GM23248 (cell line): ENCODE measurements around the gene CAPN7. TPM values are rescaled to one million over a fixed set of nuclear protein-coding genes. Genes with fewer than 3 reads are reported as not detected.

Experiments used
- DNase-seq: peaks from one replicate; pipeline ENCODE4 v3.0.0-alpha.2; 2015
- H2AFZ ChIP-seq: fragments of 200-600 bp; sonication (generic); 2 replicates; pipeline ENCODE4 v1.6.1; 2016; ENCODE audit warnings: antibody characterized with exemption
- H3F3A ChIP-seq: fragments of 200-600 bp; sonication (generic); 2 replicates; pipeline ENCODE4 v1.6.1; 2016; ENCODE audit warnings: mild to moderate bottlenecking, antibody characterized with exemption, mixed run types; ENCODE audit not compliant: insufficient read depth
- H3K27ac ChIP-seq: fragments of 200-600 bp; sonication (generic); 2 replicates; pipeline ENCODE4 v1.5.1; 2016; ENCODE audit warnings: mild to moderate bottlenecking
- H3K27me3 ChIP-seq: fragments of 200-600 bp; sonication (generic); replicated peaks from 2 replicates; pipeline ENCODE4 v1.6.1; 2016; ENCODE audit warnings: mild to moderate bottlenecking; ENCODE audit not compliant: insufficient read depth
- H3K36me3 ChIP-seq: fragments of 200-600 bp; sonication (generic); 2 replicates; pipeline ENCODE4 v1.6.1; 2016; ENCODE audit warnings: low read depth, mild to moderate bottlenecking
- H3K4me1 ChIP-seq: fragments of 200-600 bp; sonication (generic); 2 replicates; pipeline ENCODE4 v1.6.1; 2016; ENCODE audit warnings: mild to moderate bottlenecking; ENCODE audit not compliant: insufficient read depth
- H3K4me2 ChIP-seq: fragments of 200-600 bp; sonication (generic); one replicate; pipeline ENCODE4 v1.6.1; 2016; ENCODE audit warnings: mild to moderate bottlenecking; ENCODE audit not compliant: unreplicated experiment
- H3K4me3 ChIP-seq: fragments of 200-600 bp; sonication (generic); 2 replicates; pipeline ENCODE4 v1.5.1; 2016; ENCODE audit warnings: mild to moderate bottlenecking
- H3K79me2 ChIP-seq: fragments of 200-600 bp; sonication (generic); 2 replicates; pipeline ENCODE4 v1.6.1; 2016; ENCODE audit warnings: mild to moderate bottlenecking; ENCODE audit not compliant: insufficient read depth
- H3K9ac ChIP-seq: fragments of 200-600 bp; sonication (generic); 2 replicates; pipeline ENCODE4 v1.6.1; 2016; ENCODE audit warnings: mild to moderate bottlenecking
- H3K9me2 ChIP-seq: fragments of 200-600 bp; sonication (generic); 2 replicates; pipeline ENCODE4 v1.6.1; 2016; ENCODE audit warnings: mixed run types, mild to moderate bottlenecking, moderate library complexity; ENCODE audit not compliant: insufficient read depth
- H3K9me3 ChIP-seq: fragments of 200-600 bp; sonication (generic); one replicate; pipeline ENCODE4 v1.6.1; 2017; ENCODE audit warnings: low read depth
- H4K20me1 ChIP-seq: fragments of 200-600 bp; sonication (generic); 2 replicates; pipeline ENCODE4 v1.6.0; 2016; ENCODE audit not compliant: insufficient read depth
- EZH2 ChIP-seq: fragments of 200-600 bp; sonication (generic); IDR thresholded peaks from 2 replicates; pipeline ENCODE4 v1.6.1; 2018; ENCODE audit warnings: antibody characterized with exemption, mild to moderate bottlenecking; ENCODE audit not compliant: insufficient read depth, poor library complexity, severe bottlenecking
- EZH2phosphoT487 ChIP-seq: fragments of 200-600 bp; sonication (generic); IDR thresholded peaks from 2 replicates; pipeline ENCODE4 v1.6.1; 2018; ENCODE audit warnings: antibody characterized with exemption, moderate library complexity, mild to moderate bottlenecking, low read depth; ENCODE audit not compliant: insufficient read depth
- WGBS, 2 experiments: methylation state at CpG; one replicate each; pipeline ENCODE4 v1.1.6; 2015 to 2017; ENCODE audit warnings: low lambda C conversion rate in 2 of 2, low coverage in 1 of 2; ENCODE audit errors: missing lambda C conversion rate in 2 of 2; 5-methylcytosine and 5-hydroxymethylcytosine counted together
- in situ Hi-C: fragments of 300-500 bp; cut with MboI; formaldehyde crosslinking; loops from 2 replicates; pipeline ENCODE4 v1.15.0; 2020
- polyA plus RNA-seq: library from polyadenylated mRNA; unstranded; fragments of >200 nt; fragmentation: Nextera tagmentation; extraction: Ambion mirVana; gene quantifications from 2 replicates; pipeline ENCODE4 v1.2.1, GENCODE V29; 2016
- total RNA-seq: library from RNA; depleted of rRNA; stranded (reverse); fragments of >200 nt; shearing (Covaris generic); gene quantifications from 2 replicates; pipeline ENCODE4 v1.2.3, GENCODE V29; 2014

The CAPN7 gene
- total and polyA plus RNA-seq, 2 experiments from 2014 or later, result 21.3 to 38.3 TPM

- H3K36me3 ChIP-seq, result peaks cover 90% of the 10 kb centered on the region
- in situ Hi-C loops, result no loop called here
- H3K79me2 ChIP-seq, result no peaks in the 10 kb centered on the region
Observed at GRCh38 chr3:15243822-15244482, 37.9 kb downstream of the CAPN7 start.

GRCh38 chr3:15246186-15246585, 40.1 kb downstream of the CAPN7 start:
- H3K27ac ChIP-seq, result no peak overlapping the region
- no peak overlapping the region for H3K9ac ChIP-seq
- H3K36me3 ChIP-seq, result peaks cover 89% of the 10 kb centered on the region
- no peak for TF ChIP-seq EZH2
- TF ChIP-seq EZH2phosphoT487, result no peak
- H3K9me2 ChIP-seq, result no peaks in the 10 kb centered on the region
- no peaks in the 10 kb centered on the region for H3K79me2 ChIP-seq
- 98 to 99% methylated on average over 2 of the region's 2 CpGs for WGBS, 2 experiments
- no peaks in the 10 kb centered on the region for H3K9me3 ChIP-seq
- no peaks in the 10 kb centered on the region for H4K20me1 ChIP-seq
- no peak overlapping the region for H3K4me2 ChIP-seq
- H3F3A ChIP-seq, result peaks cover 37% of the 10 kb centered on the region; the same call in 1 of the 2 replicates
- no peak for DNase-seq
- no peaks in the 10 kb centered on the region for H3K4me1 ChIP-seq
- no peak overlapping the region for H2AFZ ChIP-seq
- H3K27me3 ChIP-seq, result no peaks in the 10 kb centered on the region
- in situ Hi-C loops, result no loop called here
- H3K4me3 ChIP-seq, result no peak overlapping the region

More at GRCh38 chr3:15243822-15244482, 37.9 kb downstream of the CAPN7 start:
- Histone ChIP-seq H3K4me1 (no peaks in the 10 kb centered on the region), H2AFZ (no peak overlapping the region), H3F3A (peaks cover 34% of the 10 kb centered on the region; the same call in 1 of the 2 replicates), H3K9me3 (no peaks in the 10 kb centered on the region), H3K4me3 (no peak overlapping the region), H3K4me2 (no peak overlapping the region), H3K27ac (no peak overlapping the region), H3K9me2 (no peaks in the 10 kb centered on the region), H3K27me3 (no peaks in the 10 kb centered on the region), H3K9ac (no peak overlapping the region), H4K20me1 (no peaks in the 10 kb centered on the region)
- WGBS, 2 experiments, result 73 to 81% methylated on average over 5 of the region's 5 CpGs
- no peak for TF ChIP-seq EZH2
- no peak for TF ChIP-seq EZH2phosphoT487
- DNase-seq, result no peak

- WGBS, 2 experiments, result 79 to 87% methylated on average over 7 of the region's 7 CpGs
- Histone ChIP-seq H3K9me3 (no peaks in the 10 kb centered on the region), H3K4me2 (no peak overlapping the region), H3K79me2 (no peaks in the 10 kb centered on the region), H3K27me3 (no peaks in the 10 kb centered on the region), H3F3A (peaks cover 73% of the 10 kb centered on the region), H3K9ac (no peak overlapping the region), H4K20me1 (0 out of 2 replicates have a peak, but pooled peaks cover 3% of the 10 kb centered on the region), H2AFZ (no peak overlapping the region), H3K27ac (no peak overlapping the region), H3K9me2 (no peaks in the 10 kb centered on the region), H3K4me3 (no peak overlapping the region), H3K4me1 (no peaks in the 10 kb centered on the region), H3K36me3 (peaks cover 81% of the 10 kb centered on the region)
- no peak for DNase-seq
- in situ Hi-C loops, result loop anchor here (25.0 kb wide), 1 partner anchor 309 kb away; no protein-coding TSS in a partner anchor
- TF ChIP-seq EZH2 (no peak), EZH2phosphoT487 (no peak)
Observed at GRCh38 chr3:15253023-15253697, 47.1 kb downstream of the CAPN7 start.

GRCh38 chr3:15255215-15255614, 49.2 kb downstream of the CAPN7 start:
- H3K79me2 ChIP-seq, result peaks cover 3% of the 10 kb centered on the region; the same call in 1 of the 2 replicates
- H2AFZ ChIP-seq, result no peak overlapping the region
- 70 to 76% methylated on average over 2 of the region's 2 CpGs for WGBS, 2 experiments
- no peaks in the 10 kb centered on the region for H3K4me1 ChIP-seq
- peak overlapping the region; percentile 24 for H3K27ac ChIP-seq
- no peak overlapping the region for H3K4me3 ChIP-seq
- no peaks in the 10 kb centered on the region for H3K9me2 ChIP-seq
- H3K9ac ChIP-seq, result no peak overlapping the region
- peaks cover 83% of the 10 kb centered on the region for H3F3A ChIP-seq
- TF ChIP-seq EZH2, result no peak
- TF ChIP-seq EZH2phosphoT487, result no peak
- in situ Hi-C loops, result loop anchor here (25.0 kb wide), 1 partner anchor 307 kb away; no protein-coding TSS in a partner anchor
- H3K36me3 ChIP-seq, result peaks cover 74% of the 10 kb centered on the region
- H4K20me1 ChIP-seq, result 0 out of 2 replicates have a peak, but pooled peaks cover 3% of the 10 kb centered on the region
- H3K4me2 ChIP-seq, result no peak overlapping the region
- DNase-seq, result no peak
- H3K27me3 ChIP-seq, result no peaks in the 10 kb centered on the region
- H3K9me3 ChIP-seq, result no peaks in the 10 kb centered on the region
